GM18508 (cell line): ENCODE data around the gene ZNF511.
"Not testable (repeated sequence)": the region's sequence is repeated elsewhere in the genome, so short reads cannot be mapped to it uniquely, and the experiment has no call there.

ENCODE experiments used
- ATAC-seq: cut with Tn5 transposase; IDR thresholded peaks from one replicate; pipeline ENCODE4 v1.9.1; 2021; ENCODE audit warnings: moderate number of reproducible peaks; ENCODE audit not compliant: insufficient read depth, unreplicated experiment

The ZNF511 gene

GRCh38 chr10:133308421-133309099 is at the start of gene ZNF511, which contains the start of gene TUBGCP2:
Gene ZNF511, plus strand, starts transcription at chr10:133308914. Its CDS starts 30 bp downstream, at chr10:133308944.
Gene TUBGCP2, minus strand, starts transcription at chr10:133308872. Its CDS starts 5,931 bp downstream, at chr10:133302941.
- peak; percentile 37 for ATAC-seq

GRCh38 chr10:133259602-133259989 is 49.1 kb upstream of the ZNF511 start:
- no peak for ATAC-seq

GRCh38 chr10:133260895-133261725 is 47.6 kb upstream of the ZNF511 start:
- ATAC-seq = no peak

- no peak for ATAC-seq
These were observed 46.9 kb upstream of the ZNF511 start for GRCh38 chr10:133261726-133262325.

- no peak for ATAC-seq
These were observed 46.0 kb upstream of the ZNF511 start for GRCh38 chr10:133262696-133263095.

GRCh38 chr10:133263674-133264073 is 45.0 kb upstream of the ZNF511 start:
- ATAC-seq = no peak

GRCh38 chr10:133264461-133264860 is 44.3 kb upstream of the ZNF511 start:
- ATAC-seq = no peak

- not testable (repeated sequence) for ATAC-seq
These were observed 43.7 kb upstream of the ZNF511 start for GRCh38 chr10:133265052-133265451.

GRCh38 chr10:133266056-133266795 is 42.5 kb upstream of the ZNF511 start:
- ATAC-seq = no peak

GRCh38 chr10:133267293-133267692 is 41.4 kb upstream of the ZNF511 start:
- ATAC-seq = no peak

GRCh38 chr10:133267829-133268228 is 40.9 kb upstream of the ZNF511 start:
- ATAC-seq = no peak

- no peak for ATAC-seq
These were observed 40.2 kb upstream of the ZNF511 start for GRCh38 chr10:133268532-133268931.

GRCh38 chr10:133269367-133269766 is 39.3 kb upstream of the ZNF511 start:
- no peak for ATAC-seq

GRCh38 chr10:133270204-133270603 is 38.5 kb upstream of the ZNF511 start:
- no peak for ATAC-seq

GRCh38 chr10:133270773-133271297 is 37.9 kb upstream of the ZNF511 start:
- no peak for ATAC-seq

GRCh38 chr10:133271521-133272300 is 37.0 kb upstream of the ZNF511 start:
- no peak for ATAC-seq

- ATAC-seq = no peak
These were observed 36.3 kb upstream of the ZNF511 start for GRCh38 chr10:133272301-133272963.

- no peak for ATAC-seq
These were observed 35.7 kb upstream of the ZNF511 start for GRCh38 chr10:133272964-133273420.
